H1 (cell line): ENCODE results near the gene UBXN1. TPM values are rescaled to one million over a fixed set of nuclear protein-coding genes. Genes with fewer than 3 reads are reported as not detected.

Experiments used
- BRCA1 ChIP-seq: IDR thresholded peaks from 2 replicates; pipeline ENCODE4 v1.6.1; 2012; ENCODE audit warnings: low read depth, low read length, improper control_type of control experiment
- CBX8 ChIP-seq: fragments of 300-800, 300-1000 bp; sonication (generic); IDR thresholded peaks from 2 replicates; pipeline ENCODE4 v1.7.1; 2016; ENCODE audit warnings: low read depth, low read length, borderline replicate concordance
- CTBP2 ChIP-seq: IDR thresholded peaks from 2 replicates; pipeline ENCODE4 v1.7.0; 2011; ENCODE audit warnings: borderline replicate concordance, mild to moderate bottlenecking, moderate library complexity, mixed read lengths, low read length; ENCODE audit not compliant: insufficient read depth, insufficient read length
- HDAC2 ChIP-seq, 2 experiments: fragments of 300-600 bp in 1 of 2; sonication (generic) in 1 of 2; IDR thresholded peaks; 2 replicates each; pipeline ENCODE4 v1.6.1; 2011 to 2012; ENCODE audit warnings: low read depth in 2 of 2, low read length in 2 of 2, mild to moderate bottlenecking in 2 of 2, moderate library complexity in 2 of 2, borderline replicate concordance in 1 of 2, inconsistent platforms in 1 of 2
- MAFK ChIP-seq: IDR thresholded peaks from 2 replicates; pipeline ENCODE4 v1.6.1; 2012; ENCODE audit warnings: low read depth, mild to moderate bottlenecking, improper control_type of control experiment, low read length
- polyA plus RNA-seq, 7 experiments: library from polyadenylated mRNA; depleted of rRNA in 3 of 7; stranded (reverse) in 5 of 7; unstranded in 2 of 7; fragments of >200 nt in 5 of 7; fragments of 200-250 nt in 2 of 7; gene quantifications; 1 replicate in 5 of 7; 2 replicates in 1 of 7; 4 replicates in 1 of 7; pipeline versions ENCODE4 v1.2.1 to v1.2.3, GENCODE V29; 2011 to 2013; ENCODE audit warnings: missing spikeins in 2 of 7, mixed read lengths in 2 of 7
- total RNA-seq: library from RNA; stranded (reverse); fragmentation: NEBNext Ultra II Directional; extraction: Animal tissue kit (Norgen Biotek cat#: 25700); gene quantifications from 2 replicates; pipeline ENCODE4 v1.2.1, GENCODE V29; 2021

The UBXN1 gene
- total and polyA plus RNA-seq, 2 of the 8 experiments (the other 6 are each of a cell fraction or from before 2014, with no cell fraction given) = 78.6 to 114 TPM

- TF ChIP-seq HDAC2 (IDR thresholded peaks at IDR 0.05; ENCODE audit: borderline replicate concordance in 1 of 2, low read depth in 2 of 2, low read length in 2 of 2) (no peak), CBX8 (no peak), MAFK (no peak), CTBP2 (no peak), BRCA1 (no peak)
- TF ChIP-seq, all 59 proteins: peak for 9
These were observed 27.3 kb upstream of the UBXN1 start (continued) for GRCh38 chr11:62705880-62706849.
